Activated gamma-delta T cell (primary cell): ENCODE measurements around the gene RBFOX1.

Experiments
- DNase-seq: peaks from one replicate; lab custom pipeline; 2025; lab: John Stamatoyannopoulos, UW

RBFOX1 gene

DNA sequence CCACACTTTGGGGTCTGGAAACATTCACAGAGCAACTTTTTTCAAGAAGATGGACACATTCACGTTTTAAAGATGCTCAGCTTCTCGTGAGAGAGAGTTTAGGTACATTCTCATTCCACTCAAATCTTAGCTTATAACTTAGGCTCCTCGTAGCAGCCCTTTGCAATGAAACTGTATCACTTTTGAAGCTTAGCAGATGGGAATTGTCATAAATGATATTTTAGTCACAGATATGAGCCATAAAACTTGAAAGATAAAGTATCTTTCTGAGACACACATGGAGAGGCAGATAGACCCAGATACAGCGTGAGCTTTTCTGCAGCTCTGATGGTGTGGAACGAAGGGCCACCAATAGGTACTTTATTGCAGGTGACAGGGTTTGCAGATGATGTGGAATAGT is 41.1 kb downstream of the RBFOX1 start:
- no peak for DNase-seq

DNA sequence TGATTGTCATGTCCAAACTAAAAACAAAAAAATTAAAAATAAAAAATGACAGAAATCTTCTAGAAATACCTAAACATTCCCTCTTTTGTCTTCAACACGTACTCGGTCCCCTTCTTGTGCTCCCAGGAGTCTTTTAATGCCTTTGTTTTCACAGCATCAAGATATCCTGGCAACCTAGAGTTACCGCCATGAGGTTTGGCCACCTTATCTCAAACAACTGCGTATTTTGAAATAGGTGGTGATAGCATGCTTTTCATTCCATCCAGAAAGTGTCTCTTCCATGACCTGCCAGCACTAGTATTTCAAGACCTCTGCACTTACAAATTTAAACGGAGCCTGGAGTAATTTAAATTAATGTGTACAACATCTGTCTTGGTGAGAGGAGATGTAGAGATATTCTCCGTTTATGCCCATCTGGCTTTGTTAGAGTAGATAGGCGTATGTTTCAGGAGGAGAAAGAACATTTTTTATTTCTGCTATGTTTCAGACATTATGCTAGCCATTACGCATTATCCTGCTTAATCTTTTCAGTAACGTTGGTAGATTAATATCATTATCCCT is 42.0 kb downstream of the RBFOX1 start:
- no peak for DNase-seq

DNA sequence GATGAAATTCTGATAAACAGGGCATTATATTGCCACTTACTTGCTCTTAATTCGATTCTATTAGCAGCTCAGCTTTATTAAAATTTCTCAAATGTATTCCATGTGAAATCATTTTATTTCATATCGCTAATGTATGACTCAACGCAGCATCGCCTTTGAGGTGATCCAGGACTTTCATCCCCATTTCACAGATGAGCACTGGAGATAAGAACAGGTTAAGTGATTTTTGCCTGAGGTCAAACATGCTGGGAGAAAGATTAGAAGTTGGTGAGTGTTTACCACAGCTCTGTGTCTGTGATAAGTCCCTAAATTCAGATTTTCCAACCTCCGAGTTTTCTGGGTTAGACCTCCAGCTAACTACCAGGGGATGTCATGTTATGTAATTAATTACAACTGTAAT is 43.6 kb downstream of the RBFOX1 start:
- DNase-seq: no peak

DNA sequence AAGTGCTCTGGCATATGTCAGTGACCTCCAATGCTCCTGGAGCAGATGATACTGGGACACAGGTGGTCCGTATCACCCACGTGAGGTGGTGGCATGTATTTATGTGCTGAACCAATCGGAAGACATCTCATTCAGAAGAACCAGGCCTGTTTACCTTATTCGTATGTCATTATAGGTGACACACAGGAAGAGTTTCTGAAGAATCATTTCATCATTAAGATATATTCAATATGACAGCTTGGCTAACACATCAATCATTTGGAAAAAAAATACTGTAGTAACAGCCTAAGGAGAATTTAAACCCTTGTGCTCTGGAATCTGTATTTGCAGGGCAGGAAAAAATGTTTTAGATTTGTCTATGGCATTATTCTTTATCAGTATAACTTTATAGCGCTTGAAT is 44.6 kb downstream of the RBFOX1 start:
- DNase-seq: no peak

DNA sequence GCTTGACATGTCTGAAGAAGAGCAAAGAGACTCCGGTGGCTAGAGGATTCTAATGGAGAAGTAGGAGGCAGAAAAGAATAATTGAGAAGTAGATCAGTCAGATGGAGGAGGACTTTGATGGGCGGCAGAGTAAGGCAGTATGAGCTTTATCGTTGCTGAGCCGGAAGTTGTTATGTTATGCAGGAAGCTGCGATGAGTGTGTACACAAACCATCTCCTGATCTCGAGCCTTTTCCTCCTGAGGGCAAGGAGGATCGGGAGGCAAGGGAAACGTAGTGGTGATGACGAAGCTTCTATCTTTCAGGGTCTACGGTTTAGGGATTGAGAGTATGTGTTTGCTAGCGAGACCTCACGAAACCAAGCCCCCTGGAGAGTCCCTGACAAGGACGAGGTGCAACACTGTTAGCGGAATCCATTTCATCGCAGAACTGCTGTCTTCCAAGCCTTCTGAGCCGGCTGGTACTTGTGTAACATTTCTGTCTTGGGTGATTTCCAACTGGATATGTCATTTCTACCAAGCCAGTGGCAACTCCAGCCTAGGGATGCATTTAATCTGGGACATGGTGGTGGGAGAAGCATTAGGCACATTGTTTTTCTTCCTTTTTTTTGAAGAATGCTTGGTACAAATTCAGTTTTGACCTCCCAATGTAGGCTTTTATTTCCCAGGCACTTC is 45.5 kb downstream of the RBFOX1 start:
- no peak for DNase-seq

DNA sequence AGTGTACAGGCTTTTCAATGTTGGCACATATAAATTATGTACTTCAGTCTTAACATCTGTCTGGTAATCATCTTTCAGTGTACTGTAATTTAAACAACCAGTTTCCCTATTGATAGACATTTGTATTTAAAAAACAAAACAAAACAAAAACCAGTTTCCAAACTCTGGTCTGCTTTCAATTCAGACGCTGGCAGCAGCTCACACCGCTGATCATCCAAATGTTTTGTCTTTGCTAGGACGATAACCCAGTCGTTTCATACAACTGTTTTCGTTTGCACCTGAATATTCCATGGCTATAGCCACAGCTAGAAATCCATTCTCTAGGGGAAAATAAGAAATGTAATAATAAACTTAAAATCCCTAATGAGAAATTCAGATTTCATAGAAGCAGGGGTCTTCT is 47.8 kb downstream of the RBFOX1 start:
- DNase-seq: no peak

DNA sequence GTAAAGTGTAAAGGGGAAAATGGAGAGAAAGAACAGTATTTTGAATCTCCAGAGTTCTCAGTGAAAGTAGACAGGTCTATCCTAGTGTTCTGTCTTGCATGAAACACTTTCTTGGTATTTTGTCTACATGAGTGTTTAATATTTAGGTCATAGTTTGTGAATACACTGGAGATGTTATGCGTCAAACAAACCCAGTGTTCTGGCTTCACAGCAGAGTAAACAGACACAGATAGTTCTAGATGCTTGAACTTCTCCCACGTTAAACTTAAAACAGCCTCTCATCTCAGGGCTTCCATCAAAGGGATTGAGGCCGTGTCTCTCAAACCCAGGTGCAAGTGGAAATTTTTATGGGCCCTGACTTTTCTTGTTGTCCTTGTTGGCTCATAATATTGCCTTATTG is 48.3 kb downstream of the RBFOX1 start:
- no peak for DNase-seq

DNA sequence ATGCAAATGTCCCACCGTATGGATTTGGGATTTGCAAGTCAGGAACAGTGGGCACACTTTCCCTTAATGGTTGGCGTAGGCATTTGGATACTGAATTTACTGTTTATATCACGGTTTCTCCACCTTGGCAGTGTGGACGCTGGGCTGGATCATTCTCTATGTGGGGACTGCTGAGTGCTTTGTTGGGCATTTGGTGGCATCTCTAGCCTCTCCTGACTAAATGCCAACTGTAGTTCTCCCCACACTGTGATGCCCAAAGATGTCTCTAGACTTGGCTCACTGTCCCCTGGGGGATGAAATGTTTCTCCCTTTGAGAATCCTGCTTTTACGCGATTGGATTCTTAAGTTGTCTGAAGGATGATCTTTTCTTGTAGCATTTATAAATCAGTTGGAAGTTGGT is 49.0 kb downstream of the RBFOX1 start:
- no peak for DNase-seq

DNA sequence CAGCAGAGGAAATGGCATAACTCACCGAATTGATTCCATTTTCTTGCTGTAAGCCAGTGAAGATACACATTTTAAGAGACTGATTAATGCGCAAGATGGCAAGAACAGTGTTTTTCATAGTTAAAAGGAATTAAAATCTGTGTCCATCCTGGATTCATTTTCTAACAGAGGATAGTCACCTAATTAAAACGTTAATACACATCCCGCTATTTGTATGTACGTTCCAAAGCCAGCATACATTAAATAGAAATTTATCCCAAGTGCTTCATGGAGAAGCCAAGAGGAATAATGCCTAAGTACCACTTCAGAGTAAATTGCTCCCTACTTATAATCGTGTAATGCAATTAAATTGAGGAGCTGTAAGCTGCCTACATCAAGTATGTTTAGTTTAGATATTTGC is 49.9 kb downstream of the RBFOX1 start:
- no peak for DNase-seq

DNA sequence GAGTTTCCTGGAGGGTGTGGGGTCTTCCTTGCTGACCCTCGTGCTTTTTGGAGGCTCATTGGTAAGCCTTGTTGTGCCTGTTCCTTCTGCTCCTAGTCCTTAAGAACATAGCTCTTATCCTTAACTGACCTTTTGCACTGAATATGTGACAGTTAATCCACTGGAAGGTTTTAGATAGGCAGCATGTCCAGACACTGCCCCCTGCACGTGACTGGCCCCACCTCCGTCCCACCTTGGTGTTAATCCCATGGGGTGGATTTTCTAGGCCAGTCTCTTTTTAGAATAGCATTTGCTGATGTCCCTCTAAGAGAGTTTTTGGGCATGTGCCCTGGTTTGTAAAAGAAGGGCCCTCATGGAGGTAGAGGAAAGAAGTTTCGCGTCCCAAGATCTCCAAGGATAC is 58.3 kb downstream of the RBFOX1 start:
- no peak for DNase-seq

DNA sequence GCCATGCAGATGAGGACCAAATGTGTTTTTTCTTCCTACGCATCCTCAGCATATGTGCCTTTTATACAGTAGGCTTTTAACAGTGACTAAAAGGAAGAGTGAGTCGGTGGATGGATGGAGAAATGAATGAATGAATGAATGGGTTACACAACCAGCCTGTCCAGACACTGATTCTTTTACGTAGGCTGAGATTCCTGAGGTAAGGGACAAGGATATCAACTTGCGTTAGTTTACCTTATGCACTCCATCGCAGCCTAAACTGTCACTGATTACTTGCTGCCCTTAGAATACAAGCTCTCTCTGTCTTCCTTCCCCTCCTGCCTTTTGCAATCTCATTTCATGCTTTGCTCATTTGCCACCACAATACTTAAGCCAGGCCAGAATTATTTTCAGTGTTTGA is 59.0 kb downstream of the RBFOX1 start:
- DNase-seq: no peak

DNA sequence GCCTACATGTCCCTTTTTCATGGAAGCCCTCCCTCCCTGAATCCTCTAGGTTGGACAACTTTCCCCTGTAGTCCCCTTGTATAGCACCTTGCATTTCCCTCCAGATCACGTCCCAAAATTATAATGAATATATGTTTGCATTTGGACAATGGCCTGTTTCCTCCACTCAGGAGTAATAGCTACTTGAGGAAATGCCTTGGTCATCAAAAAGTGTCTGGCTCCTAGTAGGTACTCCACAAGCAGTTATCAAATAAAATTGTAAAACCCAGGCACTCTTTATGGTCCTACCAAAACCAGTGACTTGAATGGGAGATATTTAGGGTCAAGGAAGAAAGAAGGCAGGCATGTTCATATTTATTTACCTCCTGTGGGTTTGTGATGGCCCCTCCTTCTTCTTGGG is 59.6 kb downstream of the RBFOX1 start:
- no peak for DNase-seq

DNA sequence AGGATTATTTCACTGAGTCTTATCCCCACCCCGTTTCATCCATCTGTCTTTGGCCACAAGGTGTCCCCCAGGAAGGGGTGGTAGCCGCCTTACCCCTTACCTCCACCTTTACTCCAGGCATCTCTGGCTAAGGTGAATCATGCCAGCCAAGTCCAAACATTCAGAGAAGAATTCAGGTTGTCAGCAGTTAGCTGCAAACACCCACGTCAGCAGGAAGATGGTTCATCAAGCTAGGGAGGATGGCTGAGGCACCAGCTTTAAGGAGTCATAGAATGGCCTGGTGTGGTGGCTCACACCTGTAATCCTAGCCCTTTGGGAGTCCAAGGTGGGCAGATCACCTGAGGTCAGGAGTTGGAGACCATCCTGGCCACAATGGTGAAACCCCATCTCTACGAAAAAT is 61.0 kb downstream of the RBFOX1 start:
- DNase-seq: no peak

DNA sequence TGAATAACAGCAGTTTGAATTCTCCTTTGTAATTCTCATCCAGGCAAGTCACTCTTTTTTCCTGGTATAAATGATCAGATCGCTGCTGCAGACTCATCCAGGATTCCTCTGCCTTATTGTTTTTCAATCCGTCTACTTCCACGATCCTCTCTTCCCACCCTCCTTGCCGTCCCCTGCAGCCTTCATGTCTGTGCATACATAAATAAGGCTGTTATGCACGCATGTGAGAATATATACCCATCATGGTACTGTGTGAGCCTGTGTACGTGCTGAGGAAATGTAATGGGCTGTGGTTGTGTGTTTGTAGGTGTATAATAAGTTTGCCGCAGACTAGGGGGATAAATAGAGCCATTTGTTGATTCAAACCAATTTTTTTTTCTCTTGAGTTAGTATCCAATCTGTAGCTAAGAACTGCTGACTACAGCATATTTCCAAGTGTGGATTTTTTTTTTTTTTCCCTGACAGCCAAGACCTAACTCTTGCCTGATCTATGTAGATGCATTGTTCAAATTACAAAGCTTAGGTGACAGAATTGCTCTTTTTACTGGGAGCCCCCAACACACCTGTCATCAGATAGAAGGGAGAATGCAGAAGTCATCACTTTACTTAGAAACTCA is 62.2 kb downstream of the RBFOX1 start:
- no peak for DNase-seq

DNA sequence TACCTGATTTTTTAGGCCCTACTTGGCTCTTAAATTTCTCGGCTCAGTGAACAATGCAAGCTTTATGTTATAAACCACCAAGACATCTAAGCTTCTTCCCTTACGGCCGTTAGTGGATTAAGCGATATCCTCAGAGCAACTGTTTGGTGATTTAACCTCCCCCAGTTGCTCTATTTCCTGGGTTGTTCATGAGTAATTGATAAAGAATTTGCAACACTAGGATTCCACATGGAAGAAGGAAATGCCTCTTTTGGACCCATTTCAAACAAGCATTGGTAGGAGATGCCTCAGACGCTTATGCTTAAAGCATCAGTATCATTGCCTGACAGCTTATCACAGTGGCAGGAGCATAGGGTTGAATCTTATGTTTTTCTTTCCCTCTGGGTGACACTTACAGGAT is 65.3 kb downstream of the RBFOX1 start:
- DNase-seq: no peak

DNA sequence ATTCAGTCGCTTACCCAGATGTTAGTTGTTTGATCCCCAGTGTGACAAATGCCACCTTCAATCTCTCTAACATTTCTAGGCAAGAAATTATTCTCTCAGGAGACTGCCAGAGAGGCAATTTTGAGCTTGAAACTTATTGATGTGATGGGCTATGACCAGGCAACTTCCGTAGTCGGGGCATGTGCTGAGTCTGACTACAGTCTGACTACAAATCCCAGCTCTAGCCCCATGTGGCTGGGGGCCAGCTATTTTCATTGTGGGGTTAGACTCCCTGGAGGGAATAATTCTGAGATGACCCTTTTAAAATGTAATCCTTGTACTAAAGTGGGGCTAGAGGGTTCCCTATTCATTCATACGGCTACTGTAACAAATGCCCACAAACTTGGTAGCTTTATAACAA is 65.9 kb downstream of the RBFOX1 start:
- no peak for DNase-seq

DNA sequence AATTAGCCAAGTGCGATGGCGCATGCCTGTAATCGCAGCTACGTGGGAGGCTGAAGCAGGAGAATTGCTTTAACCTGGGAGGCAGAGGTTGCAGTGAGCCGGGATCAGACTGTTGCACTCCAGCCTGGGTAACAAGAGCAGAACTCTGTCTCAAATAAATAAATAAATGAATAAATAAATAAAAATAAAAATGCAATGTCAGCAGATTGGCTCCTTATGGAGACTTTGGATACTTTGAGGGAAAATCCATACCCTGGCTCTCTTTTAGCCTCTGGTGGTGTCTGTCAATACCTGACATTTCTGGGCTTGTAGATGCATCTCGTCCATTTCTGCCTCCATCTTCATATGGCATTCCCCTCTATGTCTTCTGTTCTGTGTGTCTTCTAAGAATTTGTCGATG is 66.7 kb downstream of the RBFOX1 start:
- no peak for DNase-seq

DNA sequence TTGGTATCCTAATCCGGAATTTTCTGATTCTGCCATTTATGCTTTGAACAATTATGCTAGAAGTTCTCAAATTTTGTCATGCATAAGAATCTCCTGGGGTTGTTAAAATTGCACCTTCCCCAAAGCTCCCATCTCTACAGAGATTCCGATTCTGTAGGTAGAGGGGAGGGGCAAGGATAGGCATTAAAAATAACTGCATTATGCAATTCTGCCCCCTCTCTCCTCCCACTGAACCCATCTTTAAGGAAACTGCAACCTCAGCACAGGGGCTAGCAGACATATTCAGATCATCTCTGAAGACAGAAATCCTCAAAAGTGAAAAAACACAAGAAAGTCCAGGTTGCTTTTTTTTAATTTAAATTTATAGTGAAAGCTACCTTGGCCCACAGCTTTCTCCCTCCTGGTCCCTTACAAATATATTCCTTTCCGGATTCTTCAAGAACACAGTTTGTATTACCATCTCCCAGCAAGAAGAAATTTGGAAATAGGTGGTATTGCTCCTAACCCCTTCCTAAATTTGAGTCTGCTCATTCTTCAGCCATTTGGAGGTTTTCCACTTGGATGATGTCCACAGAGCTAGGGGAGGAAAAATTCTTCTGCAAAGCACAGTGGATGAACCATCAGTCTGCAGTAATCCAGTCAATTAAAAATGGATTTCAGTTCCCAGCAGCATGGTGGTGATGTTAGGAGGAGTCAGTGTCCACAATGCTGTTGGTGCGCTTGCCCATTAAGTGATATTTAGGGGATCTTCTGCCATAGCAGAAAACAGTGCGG is 67.7 kb downstream of the RBFOX1 start:
- DNase-seq: no peak

DNA sequence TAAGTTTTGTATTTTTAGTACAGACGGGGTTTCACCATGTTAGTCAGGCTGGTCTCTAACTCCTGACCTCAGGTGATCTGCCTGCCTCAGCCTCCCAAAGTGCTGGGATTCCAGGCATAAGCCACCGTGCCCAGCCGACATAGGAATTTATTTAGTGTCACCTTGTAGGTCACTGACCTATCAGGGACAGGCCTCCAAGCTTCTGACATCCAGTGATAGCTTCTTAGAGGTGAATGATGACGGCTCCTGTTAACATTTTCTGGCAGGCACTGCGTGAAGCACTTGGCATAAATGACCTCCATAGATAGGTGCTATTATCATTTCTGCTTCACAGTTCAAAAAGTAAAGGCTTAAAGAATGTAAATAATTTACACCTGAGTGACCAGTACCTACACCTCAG is 71.6 kb downstream of the RBFOX1 start:
- no peak for DNase-seq

DNA sequence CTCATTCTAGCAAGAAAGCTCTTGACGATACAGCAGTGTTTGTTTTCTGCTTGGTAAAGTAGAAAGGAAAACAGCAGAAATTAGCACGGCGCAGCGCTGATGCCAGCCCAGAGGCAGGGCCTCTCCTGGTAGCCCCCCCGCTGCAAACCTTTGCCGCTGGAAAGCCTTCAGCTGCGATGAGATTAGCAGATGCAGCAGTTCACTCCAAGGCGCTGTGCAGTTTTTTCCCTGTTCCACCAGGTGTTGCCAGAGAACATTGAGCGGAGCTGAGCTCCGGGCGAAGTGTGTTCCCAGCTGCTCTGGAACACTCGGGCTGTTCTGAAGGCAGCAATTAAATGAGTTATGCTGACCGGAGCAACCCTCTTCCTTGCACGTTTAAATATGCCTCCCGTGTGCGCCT is 72.5 kb downstream of the RBFOX1 start:
- no peak for DNase-seq

DNA sequence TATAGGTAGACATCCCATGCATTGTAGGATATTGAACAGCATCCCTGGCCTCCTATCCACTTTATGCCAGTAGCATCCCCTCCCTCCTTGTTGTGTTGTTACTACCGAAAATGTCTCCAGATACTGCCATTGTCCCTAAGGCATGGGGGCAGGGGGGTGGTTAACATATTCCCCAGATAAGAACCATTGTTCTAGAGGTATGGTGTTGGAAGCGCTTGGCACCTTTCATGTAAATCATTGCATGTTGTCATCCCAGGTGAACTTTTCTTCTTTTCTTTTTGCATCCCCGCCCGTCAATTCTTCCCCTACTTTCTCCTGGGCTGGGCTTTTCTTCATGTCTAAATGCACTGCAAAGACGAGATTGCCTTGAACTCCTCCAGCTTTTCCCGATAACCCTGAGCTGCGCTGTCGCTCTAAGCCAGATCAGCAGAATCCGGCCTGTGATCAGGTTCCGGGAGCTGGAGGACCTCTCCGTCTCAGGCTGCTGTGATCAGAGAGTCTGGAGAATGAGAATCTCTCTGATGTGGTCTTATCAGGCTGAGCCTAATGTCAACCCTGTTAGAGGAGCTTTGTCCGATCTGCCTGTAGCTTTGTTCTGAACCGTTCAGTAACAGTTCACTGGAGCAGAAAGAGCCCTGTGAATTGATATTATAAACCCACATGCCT is 76.2 kb downstream of the RBFOX1 start:
- no peak for DNase-seq

DNA sequence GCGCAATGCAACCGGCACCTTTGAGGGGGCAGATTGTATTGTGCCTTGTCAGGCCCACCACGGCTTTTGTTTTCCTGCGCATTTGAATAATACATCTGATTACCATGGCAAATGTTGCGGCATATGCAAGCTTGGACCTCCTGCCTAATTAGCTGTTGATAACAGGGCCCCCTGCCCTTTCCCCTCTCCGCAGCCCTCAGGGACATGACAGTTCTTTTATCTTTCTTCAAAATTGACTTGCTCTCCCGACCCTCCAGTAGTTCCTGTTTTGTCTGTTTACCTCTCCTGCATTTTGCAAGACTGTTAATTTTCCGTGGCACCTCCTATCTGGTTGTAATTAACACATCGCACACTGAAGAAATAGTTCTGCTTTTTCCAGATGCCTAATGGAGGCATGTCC is 86.8 kb downstream of the RBFOX1 start:
- DNase-seq: no peak

DNA sequence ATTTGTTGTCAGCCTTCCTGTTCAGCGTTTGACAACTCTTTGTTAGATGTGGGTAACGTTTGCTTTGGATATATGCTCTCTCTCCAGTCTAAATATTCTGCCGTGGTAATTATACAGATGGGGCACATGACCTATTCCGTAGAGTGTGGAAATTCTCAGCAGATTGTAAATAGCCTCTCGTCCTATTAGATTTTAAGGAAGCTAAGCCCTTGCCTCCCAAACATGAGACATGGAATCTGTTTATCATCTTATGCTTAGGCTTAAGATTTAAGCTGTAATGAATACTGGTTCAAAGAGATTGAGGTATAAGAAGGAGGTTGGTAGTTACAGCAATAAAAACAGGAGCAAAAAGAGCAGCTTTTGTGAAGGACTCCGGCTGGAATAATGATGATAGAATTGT is 87.4 kb downstream of the RBFOX1 start:
- no peak for DNase-seq
